H9 (cell line): Measurements from ENCODE around the gene MAGEB10. TPM values are rescaled to one million over a fixed set of nuclear protein-coding genes. Genes with fewer than 3 reads are reported as not detected.
A peak's percentile ranks its signal among the peaks of the same experiment; 100 is the strongest.

Experiments used
- DNase-seq: peaks from one replicate; pipeline ENCODE4 v3.0.0-alpha.2; 2017
- H2AFZ ChIP-seq: one replicate; pipeline ENCODE4 v1.6.1; 2013; ENCODE audit warnings: mild to moderate bottlenecking, low read length, control low read depth, moderate library complexity
- H2AK5ac ChIP-seq: 2 replicates; pipeline ENCODE4 v1.6.1; 2013; ENCODE audit warnings: low read length, control low read depth, mixed read lengths; ENCODE audit not compliant: insufficient read length
- H2BK120ac ChIP-seq: one replicate; pipeline ENCODE4 v1.6.1; 2013; ENCODE audit warnings: low read depth, mild to moderate bottlenecking, low read length, control low read depth, inconsistent platforms; ENCODE audit not compliant: poor library complexity, severe bottlenecking
- H2BK12ac ChIP-seq: 2 replicates; pipeline ENCODE4 v1.6.1; 2013; ENCODE audit warnings: low read length, control low read depth, mixed read lengths, low read depth; ENCODE audit not compliant: insufficient read length
- H2BK15ac ChIP-seq: 2 replicates; pipeline ENCODE4 v1.6.1; 2013; ENCODE audit warnings: low read depth, low read length, control low read depth
- H2BK20ac ChIP-seq: one replicate; pipeline ENCODE4 v1.6.1; 2013; ENCODE audit warnings: low read depth, mild to moderate bottlenecking, low read length, control low read depth, inconsistent platforms; ENCODE audit not compliant: poor library complexity, severe bottlenecking
- H2BK5ac ChIP-seq: 2 replicates; pipeline ENCODE4 v1.6.1; 2013; ENCODE audit warnings: low read length, control low read depth, mixed read lengths; ENCODE audit not compliant: insufficient read length
- H3K14ac ChIP-seq: 2 replicates; pipeline ENCODE4 v1.6.1; 2013; ENCODE audit warnings: low read length, control low read depth; ENCODE audit not compliant: insufficient read depth
- H3K18ac ChIP-seq: 2 replicates; pipeline ENCODE4 v1.6.1; 2013; ENCODE audit warnings: low read depth, mild to moderate bottlenecking, mixed read lengths, low read length, control low read depth; ENCODE audit not compliant: insufficient read length
- H3K23ac ChIP-seq: 2 replicates; pipeline ENCODE4 v1.6.1; 2013; ENCODE audit warnings: low read length, control low read depth, mixed read lengths, low read depth; ENCODE audit not compliant: insufficient read length
- H3K23me2 ChIP-seq: 2 replicates; pipeline ENCODE4 v1.6.1; 2013; ENCODE audit warnings: low read depth, mild to moderate bottlenecking, mixed read lengths, low read length, control low read depth; ENCODE audit not compliant: insufficient read length, poor library complexity, severe bottlenecking
- H3K27ac ChIP-seq: 2 replicates; pipeline ENCODE4 v1.5.1; 2013; ENCODE audit warnings: low read length, control low read depth, mixed read lengths, low read depth; ENCODE audit not compliant: insufficient read length
- H3K27me3 ChIP-seq: 2 replicates; pipeline ENCODE4 v1.6.1; 2013; ENCODE audit warnings: low read length, control low read depth, inconsistent platforms; ENCODE audit not compliant: insufficient read depth
- H3K4ac ChIP-seq: 2 replicates; pipeline ENCODE4 v1.6.1; 2013; ENCODE audit warnings: low read depth, mild to moderate bottlenecking, control low read depth, inconsistent platforms, low read length, moderate library complexity
- H3K4me1 ChIP-seq: 2 replicates; pipeline ENCODE4 v1.6.1; 2013; ENCODE audit warnings: low read length, control low read depth, inconsistent platforms; ENCODE audit not compliant: insufficient read depth
- H3K4me2 ChIP-seq: 2 replicates; pipeline ENCODE4 v1.6.1; 2013; ENCODE audit warnings: low read length, control low read depth, mixed read lengths; ENCODE audit not compliant: insufficient read length, insufficient read depth
- H3K56ac ChIP-seq: 2 replicates; pipeline ENCODE4 v1.6.1; 2013; ENCODE audit warnings: low read depth, mild to moderate bottlenecking, mixed read lengths, low read length, control low read depth; ENCODE audit not compliant: insufficient read length
- H3K79me1 ChIP-seq: 2 replicates; pipeline ENCODE4 v1.6.1; 2013; ENCODE audit warnings: low read depth, mild to moderate bottlenecking, moderate library complexity, low read length, control low read depth, inconsistent platforms; ENCODE audit not compliant: insufficient read depth, poor library complexity, severe bottlenecking
- H3K79me2 ChIP-seq: 2 replicates; pipeline ENCODE4 v1.6.1; 2013; ENCODE audit warnings: low read length, control low read depth, inconsistent platforms; ENCODE audit not compliant: insufficient read depth
- H3K9ac ChIP-seq: 2 replicates; pipeline ENCODE4 v1.6.1; 2013; ENCODE audit warnings: low read length, control low read depth, mixed read lengths; ENCODE audit not compliant: insufficient read length; ENCODE audit errors: extremely low read depth
- H3K9me3 ChIP-seq: one replicate; pipeline ENCODE4 v1.6.1; 2013; ENCODE audit warnings: low read depth, low read length, inconsistent platforms; ENCODE audit not compliant: control insufficient read depth
- H3T11ph ChIP-seq: one replicate; pipeline ENCODE4 v1.6.1; 2013; ENCODE audit warnings: mild to moderate bottlenecking, low read length, control low read depth, inconsistent platforms
- H4K20me1 ChIP-seq: one replicate; pipeline ENCODE4 v1.6.1; 2013; ENCODE audit not compliant: control insufficient read depth, insufficient read length, insufficient read depth
- H4K5ac ChIP-seq: 2 replicates; pipeline ENCODE4 v1.6.1; 2013; ENCODE audit warnings: low read depth, mild to moderate bottlenecking, mixed read lengths, low read length, control low read depth; ENCODE audit not compliant: insufficient read length
- H4K8ac ChIP-seq: replicated peaks from 2 replicates; pipeline ENCODE4 v1.6.1; 2013; ENCODE audit warnings: low read length, control low read depth, mixed read lengths, low read depth; ENCODE audit not compliant: insufficient read length
- H4K91ac ChIP-seq: 2 replicates; pipeline ENCODE4 v1.6.1; 2013; ENCODE audit warnings: low read depth, mild to moderate bottlenecking, moderate library complexity, mixed read lengths, low read length, control low read depth; ENCODE audit not compliant: insufficient read length
- H3K27ac Mint-ChIP-seq, 3 experiments: 2 replicates in 2 of 3; 3 replicates in 1 of 3; pipeline ENCODE4 v1.8.0; 2020 to 2021; ENCODE audit warnings: mixed read lengths in 3 of 3, mild to moderate bottlenecking in 1 of 3, moderate library complexity in 1 of 3
- H3K27me3 Mint-ChIP-seq: 2 replicates; pipeline ENCODE4 v1.8.0; 2021; ENCODE audit warnings: low read depth, mild to moderate bottlenecking, moderate library complexity, mixed read lengths
- H3K36me3 Mint-ChIP-seq, 3 experiments: 2 replicates in 2 of 3; 3 replicates in 1 of 3; pipeline ENCODE4 v1.8.0; 2020 to 2021; ENCODE audit warnings: low read depth in 3 of 3, mixed read lengths in 3 of 3; ENCODE audit not compliant: insufficient read depth in 1 of 3
- H3K4me1 Mint-ChIP-seq, 2 experiments: 2 replicates each; pipeline ENCODE4 v1.8.0; 2020; ENCODE audit warnings: mixed read lengths in 2 of 2
- H3K4me3 Mint-ChIP-seq, 2 experiments: 2 replicates in 1 of 2; 3 replicates in 1 of 2; pipeline ENCODE4 v1.8.0; 2020 to 2021; ENCODE audit warnings: mild to moderate bottlenecking in 2 of 2, mixed read lengths in 2 of 2, moderate library complexity in 1 of 2
- H3K9me3 Mint-ChIP-seq, 2 experiments: 2 replicates in 1 of 2; 3 replicates in 1 of 2; pipeline ENCODE4 v1.8.0; 2020; ENCODE audit warnings: mild to moderate bottlenecking in 2 of 2, mixed read lengths in 2 of 2, moderate library complexity in 1 of 2
- CTCF ChIP-seq: fragments of 200-600 bp; sonication (generic); conservative IDR thresholded peaks from 3 replicates; pipeline ENCODE4 v1.8.0; 2021; ENCODE audit warnings: antibody characterized with exemption, mild to moderate bottlenecking
- WGBS: extraction: QIAGEN DNeasy Blood & Tissue Kit; methylation state at CpG from one replicate; pipeline ENCODE4 v1.1.7; 2013; ENCODE audit warnings: missing lambda C conversion rate, low lambda C conversion rate, mixed read lengths; ENCODE audit not compliant: insufficient read length; ENCODE audit errors: extremely low coverage; 5-methylcytosine and 5-hydroxymethylcytosine counted together
- total RNA-seq: library from RNA; stranded (reverse); gene quantifications from 2 replicates; pipeline ENCODE4 v1.2.1, GENCODE V29; 2021

Gene MAGEB10
- total RNA-seq, 1 experiment from 2014 or later: not detected

DNA sequence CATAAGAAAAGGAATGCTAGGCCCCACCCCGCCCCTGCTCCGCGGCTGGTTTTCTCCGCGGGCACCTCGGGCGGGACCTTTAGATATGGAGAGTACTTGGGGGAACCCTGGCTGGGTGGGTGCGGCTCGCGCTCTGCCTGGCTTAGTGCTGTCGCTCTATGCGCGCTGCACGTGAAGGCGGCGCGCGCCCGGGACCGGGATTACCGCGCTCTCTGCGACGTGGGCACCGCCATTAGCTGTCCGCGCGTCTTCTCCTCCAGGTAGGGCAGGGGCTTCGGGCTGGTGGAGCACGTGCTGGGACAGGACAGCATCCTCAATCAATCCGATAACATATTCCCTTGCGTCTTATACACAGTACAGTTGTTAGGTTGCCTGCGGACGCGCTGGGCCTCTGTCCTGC is 56.0 kb downstream of the MAGEB10 start:
- Histone ChIP-seq H3K18ac (no peak overlapping the region), H3K4me2 (no peak overlapping the region), H3K56ac (no peak overlapping the region), H2BK120ac (no peak overlapping the region), H4K91ac (no peak overlapping the region), H3K27me3 (no peaks in the 10 kb centered on the region; the same call in 1 of the 2 replicates), H4K8ac (no peak overlapping the region), H2BK12ac (no peak overlapping the region), H3K79me1 (no peaks in the 10 kb centered on the region), H2BK5ac (no peak overlapping the region), H3K4me1 (no peaks in the 10 kb centered on the region), H2AFZ (no peak overlapping the region), H3K79me2 (no peaks in the 10 kb centered on the region), H4K20me1 (no peaks in the 10 kb centered on the region), H3K23me2 (no peaks in the 10 kb centered on the region), H3K9ac (no peak overlapping the region), H3K14ac (no peak overlapping the region; the same call in 1 of the 2 replicates), H2BK15ac (no peak overlapping the region), H3K4ac (no peak overlapping the region), H4K5ac (no peak overlapping the region), H3K23ac (no peak overlapping the region), H2BK20ac (no peak overlapping the region), H3T11ph (no peak overlapping the region), H3K9me3 (peaks cover 18% of the 10 kb centered on the region), H2AK5ac (no peak overlapping the region), H3K27ac (no peak overlapping the region)
- Mint-ChIP-seq H3K27me3 (peaks cover 49% of the 10 kb centered on the region), H3K27ac (no peak overlapping the region), H3K4me1 (peaks cover 4 to 5% of the 10 kb centered on the region in 2 experiments; a peak in 3 of 4 replicates), H3K36me3 (peaks cover 0 to 2% (median 0%) of the 10 kb centered on the region in 3 experiments; a peak in 1 of 7 replicates), H3K9me3 (peaks cover 47 to 48% of the 10 kb centered on the region in 2 experiments), H3K4me3 (peak overlapping the region in 1 of 2 experiments; percentile 37; a peak in 1 of 5 replicates)
- WGBS: no CpG with 5 or more reads among the region's 35 CpGs
- TF ChIP-seq CTCF: no peak
- peak; percentile 41 for DNase-seq

Other genes starting within 250 kb of the MAGEB10 start
- not detected in 2 replicates for gene DCAF8L2, start 217.6 kb upstream of the MAGEB10 start, total RNA-seq
- gene DCAF8L1, start 173.5 kb downstream of the MAGEB10 start, total RNA-seq: not detected in 2 replicates